K562 (cell line): Measurements from ENCODE around the gene DCTN2. TPM values are rescaled to one million over a fixed set of nuclear protein-coding genes. Genes with fewer than 3 reads are reported as not detected.

Experiments used
- CTBP1 ChIP-seq: fragments of 450-650 bp; IDR thresholded peaks from 2 replicates; pipeline ENCODE4 v1.6.1; 2016; ENCODE audit warnings: borderline replicate concordance
- IRF2 ChIP-seq: sonication (generic); formaldehyde crosslinking; IDR thresholded peaks from 2 replicates; pipeline ENCODE4 v1.8.1; 2022; ENCODE audit warnings: mild to moderate bottlenecking, missing genetic modification reagents
- PYGO2 ChIP-seq: fragments of 450-650 bp; IDR thresholded peaks from 2 replicates; pipeline ENCODE4 v1.6.1; 2016; ENCODE audit warnings: mild to moderate bottlenecking, missing genetic modification characterization, moderate library complexity, missing compliant biosample characterization
- SRSF1 ChIP-seq: fragments of 200-400 bp; formaldehyde crosslinking; IDR thresholded peaks from 2 replicates; pipeline ENCODE4 v1.6.1; 2017; ENCODE audit warnings: mild to moderate bottlenecking, low read depth, low read length, moderate library complexity
- TGIF2 ChIP-seq: sonication (generic); formaldehyde crosslinking; IDR thresholded peaks from 2 replicates; pipeline ENCODE4 v1.8.1; 2022; ENCODE audit warnings: mild to moderate bottlenecking, missing genetic modification reagents, moderate library complexity
- ZFP30 ChIP-seq: fragments of 250-450 bp; sonication (Bioruptor Pico); IDR thresholded peaks from 2 replicates; pipeline ENCODE4 v1.8.0; 2022; ENCODE audit warnings: moderate library complexity, mild to moderate bottlenecking, inconsistent platforms, borderline replicate concordance
- ZNF3 ChIP-seq: fragments of 250-450 bp; sonication (Bioruptor Pico); IDR thresholded peaks from 2 replicates; pipeline ENCODE4 v1.5.0; 2021; ENCODE audit warnings: mild to moderate bottlenecking, moderate library complexity
- polyA plus RNA-seq, 8 experiments: library from polyadenylated mRNA; depleted of rRNA in 4 of 8; stranded (reverse) in 5 of 8; unstranded in 3 of 8; fragments of >200 nt; fragmentation: Nextera tagmentation in 2 of 8; fragmentation: Illumina TruSeq in 1 of 8; extraction: Ambion mirVana in 2 of 8; extraction: Trizol in 1 of 8; gene quantifications; 2 replicates each; pipeline versions ENCODE4 v1.2.1 to v1.2.3, GENCODE V29; 2011 to 2014; ENCODE audit warnings: inconsistent platforms in 1 of 8, missing spikeins in 1 of 8
- total RNA-seq, 7 experiments: library from RNA; depleted of rRNA in 6 of 7; stranded (reverse); fragments of >200 nt in 6 of 7; fragmentation: Illumina TruSeq in 2 of 7; extraction: Trizol in 2 of 7; gene quantifications; 2 replicates each; pipeline versions ENCODE4 v1.2.1 to v1.2.3, GENCODE V29; 2011 to 2021; ENCODE audit warnings: low replicate concordance in 1 of 7
- TF ChIP-seq, protein P1 (sequence below), 2 experiments: IDR thresholded peaks in 1 of 2; conservative IDR thresholded peaks in 1 of 2; 2 replicates each; pipeline ENCODE4 v1.6.1; 2016; ENCODE audit warnings: low read depth in 2 of 2, mild to moderate bottlenecking in 1 of 2, missing compliant biosample characterization in 1 of 2, missing genetic modification characterization in 1 of 2, moderate library complexity in 1 of 2
- TF ChIP-seq, protein P2 (sequence below): sonication (generic); formaldehyde crosslinking; IDR thresholded peaks from 2 replicates; pipeline ENCODE4 v1.4.0; 2020; ENCODE audit warnings: mild to moderate bottlenecking, missing genetic modification reagents
- TF ChIP-seq, protein P3 (sequence below): fragments of 450-650 bp; formaldehyde crosslinking; conservative IDR thresholded peaks from 2 replicates; pipeline ENCODE4 v1.4.0; 2022; ENCODE audit warnings: mild to moderate bottlenecking, missing genetic modification characterization
- TF ChIP-seq, protein P4 (sequence below): sonication (generic); formaldehyde crosslinking; IDR thresholded peaks from 2 replicates; pipeline ENCODE4 v1.8.0; 2023; ENCODE audit warnings: missing genetic modification reagents, mild to moderate bottlenecking, borderline replicate concordance
- TF ChIP-seq, protein P5 (sequence below): fragments of 150-350 bp; IDR thresholded peaks from 2 replicates; pipeline ENCODE4 v1.6.1; 2014; ENCODE audit warnings: low read depth, mild to moderate bottlenecking, low read length, borderline replicate concordance

DCTN2 gene
- total and polyA plus RNA-seq, 9 of the 15 experiments (the other 6 are each of a cell fraction or from before 2014, with no cell fraction given) = 43.6 to 270 (median 125) TPM

DNA sequence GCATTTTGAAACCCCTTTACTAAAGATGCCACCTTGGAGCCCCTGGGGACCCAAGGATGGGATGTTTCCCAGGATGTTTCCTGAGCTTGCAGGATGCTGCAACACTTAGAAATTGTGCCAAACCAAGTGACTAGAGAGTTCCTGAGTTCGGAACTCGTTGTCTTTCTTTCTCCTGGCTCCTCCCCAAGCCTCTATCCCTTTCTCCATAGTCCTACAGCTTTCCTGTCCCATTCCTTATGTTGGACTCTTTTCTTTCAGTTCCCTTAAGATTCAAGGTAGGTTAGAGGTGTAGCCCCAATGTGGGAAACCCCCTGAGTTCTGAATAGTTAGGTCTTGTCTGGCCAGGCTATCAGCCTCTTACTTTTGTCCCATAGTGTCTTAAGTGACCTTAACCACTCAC, 1.5 kb upstream of the DCTN2 start (continued):
- TF ChIP-seq, protein P1, sequence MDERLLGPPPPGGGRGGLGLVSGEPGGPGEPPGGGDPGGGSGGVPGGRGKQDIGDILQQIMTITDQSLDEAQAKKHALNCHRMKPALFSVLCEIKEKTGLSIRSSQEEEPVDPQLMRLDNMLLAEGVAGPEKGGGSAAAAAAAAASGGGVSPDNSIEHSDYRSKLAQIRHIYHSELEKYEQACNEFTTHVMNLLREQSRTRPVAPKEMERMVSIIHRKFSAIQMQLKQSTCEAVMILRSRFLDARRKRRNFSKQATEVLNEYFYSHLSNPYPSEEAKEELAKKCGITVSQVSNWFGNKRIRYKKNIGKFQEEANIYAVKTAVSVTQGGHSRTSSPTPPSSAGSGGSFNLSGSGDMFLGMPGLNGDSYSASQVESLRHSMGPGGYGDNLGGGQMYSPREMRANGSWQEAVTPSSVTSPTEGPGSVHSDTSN (CRISPR knock-in tag; IDR thresholded peaks at IDR 0.05; ENCODE audit: low read depth) = no peak
- TF ChIP-seq, protein P1 (tag; conservative IDR thresholded peaks at IDR 0.05; ENCODE audit: low read depth) = no peak
- TF ChIP-seq, protein P2, sequence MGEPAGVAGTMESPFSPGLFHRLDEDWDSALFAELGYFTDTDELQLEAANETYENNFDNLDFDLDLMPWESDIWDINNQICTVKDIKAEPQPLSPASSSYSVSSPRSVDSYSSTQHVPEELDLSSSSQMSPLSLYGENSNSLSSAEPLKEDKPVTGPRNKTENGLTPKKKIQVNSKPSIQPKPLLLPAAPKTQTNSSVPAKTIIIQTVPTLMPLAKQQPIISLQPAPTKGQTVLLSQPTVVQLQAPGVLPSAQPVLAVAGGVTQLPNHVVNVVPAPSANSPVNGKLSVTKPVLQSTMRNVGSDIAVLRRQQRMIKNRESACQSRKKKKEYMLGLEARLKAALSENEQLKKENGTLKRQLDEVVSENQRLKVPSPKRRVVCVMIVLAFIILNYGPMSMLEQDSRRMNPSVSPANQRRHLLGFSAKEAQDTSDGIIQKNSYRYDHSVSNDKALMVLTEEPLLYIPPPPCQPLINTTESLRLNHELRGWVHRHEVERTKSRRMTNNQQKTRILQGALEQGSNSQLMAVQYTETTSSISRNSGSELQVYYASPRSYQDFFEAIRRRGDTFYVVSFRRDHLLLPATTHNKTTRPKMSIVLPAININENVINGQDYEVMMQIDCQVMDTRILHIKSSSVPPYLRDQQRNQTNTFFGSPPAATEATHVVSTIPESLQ = no peak
- TF ChIP-seq ZFP30 (CRISPR knock-in tag) = no peak
- no peak for TF ChIP-seq TGIF2 (CRISPR knock-in tag)
- no peak for TF ChIP-seq PYGO2 (tag)
- TF ChIP-seq, protein P3, sequence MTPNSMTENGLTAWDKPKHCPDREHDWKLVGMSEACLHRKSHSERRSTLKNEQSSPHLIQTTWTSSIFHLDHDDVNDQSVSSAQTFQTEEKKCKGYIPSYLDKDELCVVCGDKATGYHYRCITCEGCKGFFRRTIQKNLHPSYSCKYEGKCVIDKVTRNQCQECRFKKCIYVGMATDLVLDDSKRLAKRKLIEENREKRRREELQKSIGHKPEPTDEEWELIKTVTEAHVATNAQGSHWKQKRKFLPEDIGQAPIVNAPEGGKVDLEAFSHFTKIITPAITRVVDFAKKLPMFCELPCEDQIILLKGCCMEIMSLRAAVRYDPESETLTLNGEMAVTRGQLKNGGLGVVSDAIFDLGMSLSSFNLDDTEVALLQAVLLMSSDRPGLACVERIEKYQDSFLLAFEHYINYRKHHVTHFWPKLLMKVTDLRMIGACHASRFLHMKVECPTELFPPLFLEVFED = no peak
- no peak for TF ChIP-seq IRF2 (CRISPR knock-in tag)
- TF ChIP-seq SRSF1 = no peak
- TF ChIP-seq CTBP1 = peak; percentile 54; the same call in 1 of the 2 replicates
- TF ChIP-seq, protein P4, sequence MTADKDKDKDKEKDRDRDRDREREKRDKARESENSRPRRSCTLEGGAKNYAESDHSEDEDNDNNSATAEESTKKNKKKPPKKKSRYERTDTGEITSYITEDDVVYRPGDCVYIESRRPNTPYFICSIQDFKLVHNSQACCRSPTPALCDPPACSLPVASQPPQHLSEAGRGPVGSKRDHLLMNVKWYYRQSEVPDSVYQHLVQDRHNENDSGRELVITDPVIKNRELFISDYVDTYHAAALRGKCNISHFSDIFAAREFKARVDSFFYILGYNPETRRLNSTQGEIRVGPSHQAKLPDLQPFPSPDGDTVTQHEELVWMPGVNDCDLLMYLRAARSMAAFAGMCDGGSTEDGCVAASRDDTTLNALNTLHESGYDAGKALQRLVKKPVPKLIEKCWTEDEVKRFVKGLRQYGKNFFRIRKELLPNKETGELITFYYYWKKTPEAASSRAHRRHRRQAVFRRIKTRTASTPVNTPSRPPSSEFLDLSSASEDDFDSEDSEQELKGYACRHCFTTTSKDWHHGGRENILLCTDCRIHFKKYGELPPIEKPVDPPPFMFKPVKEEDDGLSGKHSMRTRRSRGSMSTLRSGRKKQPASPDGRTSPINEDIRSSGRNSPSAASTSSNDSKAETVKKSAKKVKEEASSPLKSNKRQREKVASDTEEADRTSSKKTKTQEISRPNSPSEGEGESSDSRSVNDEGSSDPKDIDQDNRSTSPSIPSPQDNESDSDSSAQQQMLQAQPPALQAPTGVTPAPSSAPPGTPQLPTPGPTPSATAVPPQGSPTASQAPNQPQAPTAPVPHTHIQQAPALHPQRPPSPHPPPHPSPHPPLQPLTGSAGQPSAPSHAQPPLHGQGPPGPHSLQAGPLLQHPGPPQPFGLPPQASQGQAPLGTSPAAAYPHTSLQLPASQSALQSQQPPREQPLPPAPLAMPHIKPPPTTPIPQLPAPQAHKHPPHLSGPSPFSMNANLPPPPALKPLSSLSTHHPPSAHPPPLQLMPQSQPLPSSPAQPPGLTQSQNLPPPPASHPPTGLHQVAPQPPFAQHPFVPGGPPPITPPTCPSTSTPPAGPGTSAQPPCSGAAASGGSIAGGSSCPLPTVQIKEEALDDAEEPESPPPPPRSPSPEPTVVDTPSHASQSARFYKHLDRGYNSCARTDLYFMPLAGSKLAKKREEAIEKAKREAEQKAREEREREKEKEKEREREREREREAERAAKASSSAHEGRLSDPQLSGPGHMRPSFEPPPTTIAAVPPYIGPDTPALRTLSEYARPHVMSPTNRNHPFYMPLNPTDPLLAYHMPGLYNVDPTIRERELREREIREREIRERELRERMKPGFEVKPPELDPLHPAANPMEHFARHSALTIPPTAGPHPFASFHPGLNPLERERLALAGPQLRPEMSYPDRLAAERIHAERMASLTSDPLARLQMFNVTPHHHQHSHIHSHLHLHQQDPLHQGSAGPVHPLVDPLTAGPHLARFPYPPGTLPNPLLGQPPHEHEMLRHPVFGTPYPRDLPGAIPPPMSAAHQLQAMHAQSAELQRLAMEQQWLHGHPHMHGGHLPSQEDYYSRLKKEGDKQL (CRISPR knock-in tag) = no peak
- no peak for TF ChIP-seq ZNF3 (CRISPR knock-in tag)
- TF ChIP-seq, protein P5, sequence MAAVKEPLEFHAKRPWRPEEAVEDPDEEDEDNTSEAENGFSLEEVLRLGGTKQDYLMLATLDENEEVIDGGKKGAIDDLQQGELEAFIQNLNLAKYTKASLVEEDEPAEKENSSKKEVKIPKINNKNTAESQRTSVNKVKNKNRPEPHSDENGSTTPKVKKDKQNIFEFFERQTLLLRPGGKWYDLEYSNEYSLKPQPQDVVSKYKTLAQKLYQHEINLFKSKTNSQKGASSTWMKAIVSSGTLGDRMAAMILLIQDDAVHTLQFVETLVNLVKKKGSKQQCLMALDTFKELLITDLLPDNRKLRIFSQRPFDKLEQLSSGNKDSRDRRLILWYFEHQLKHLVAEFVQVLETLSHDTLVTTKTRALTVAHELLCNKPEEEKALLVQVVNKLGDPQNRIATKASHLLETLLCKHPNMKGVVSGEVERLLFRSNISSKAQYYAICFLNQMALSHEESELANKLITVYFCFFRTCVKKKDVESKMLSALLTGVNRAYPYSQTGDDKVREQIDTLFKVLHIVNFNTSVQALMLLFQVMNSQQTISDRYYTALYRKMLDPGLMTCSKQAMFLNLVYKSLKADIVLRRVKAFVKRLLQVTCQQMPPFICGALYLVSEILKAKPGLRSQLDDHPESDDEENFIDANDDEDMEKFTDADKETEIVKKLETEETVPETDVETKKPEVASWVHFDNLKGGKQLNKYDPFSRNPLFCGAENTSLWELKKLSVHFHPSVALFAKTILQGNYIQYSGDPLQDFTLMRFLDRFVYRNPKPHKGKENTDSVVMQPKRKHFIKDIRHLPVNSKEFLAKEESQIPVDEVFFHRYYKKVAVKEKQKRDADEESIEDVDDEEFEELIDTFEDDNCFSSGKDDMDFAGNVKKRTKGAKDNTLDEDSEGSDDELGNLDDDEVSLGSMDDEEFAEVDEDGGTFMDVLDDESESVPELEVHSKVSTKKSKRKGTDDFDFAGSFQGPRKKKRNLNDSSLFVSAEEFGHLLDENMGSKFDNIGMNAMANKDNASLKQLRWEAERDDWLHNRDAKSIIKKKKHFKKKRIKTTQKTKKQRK = no peak
